ENCODE measurements around the gene KIDINS220.

KIDINS220 gene

DNA sequence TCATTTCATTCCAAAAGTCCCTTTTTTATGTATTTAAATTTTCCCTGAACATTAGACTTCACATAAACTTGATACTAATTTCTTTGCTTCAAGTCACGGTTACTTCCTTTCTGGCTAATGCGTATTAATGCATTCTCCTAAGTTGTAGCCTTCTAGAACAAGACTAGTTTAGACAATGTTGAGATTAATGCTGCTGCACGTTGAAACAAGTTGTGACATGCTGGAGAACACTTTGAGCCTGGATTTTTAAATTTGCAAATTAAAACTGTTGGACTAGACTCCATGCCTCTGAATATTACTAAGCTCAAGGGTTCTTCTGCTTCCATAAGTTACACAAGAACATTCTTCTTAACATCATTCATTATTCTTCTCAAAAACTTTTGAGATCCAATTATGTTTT, 126.5 kb downstream of the KIDINS220 start:
- no peak overlapping the region for H3K27ac ChIP-seq (ENCODE audit: low read depth, low read length)
- H3K9me3 ChIP-seq (ENCODE audit: control insufficient read depth in 1 of 2, low read length in 2 of 2): no peaks in the 10 kb centered on the region
- H3K4me3 ChIP-seq (ENCODE audit: low read depth in 1 of 2, low read length in 2 of 2): no peak overlapping the region
- no peaks in the 10 kb centered on the region for H3K27me3 ChIP-seq (ENCODE audit: control insufficient read depth in 1 of 2, insufficient read depth in 2 of 2, low read length in 2 of 2)
- peaks cover 5 to 10% of the 10 kb centered on the region in 2 donors for H3K4me1 ChIP-seq (ENCODE audit: control insufficient read depth in 1 of 2, insufficient read depth in 2 of 2, low read length in 2 of 2)
- no peak overlapping the region for H3K9ac ChIP-seq (ENCODE audit: low read depth in 1 of 2, low read length in 2 of 2)
- no peaks in the 10 kb centered on the region for H3K36me3 ChIP-seq (ENCODE audit: control insufficient read depth in 1 of 2, insufficient read depth in 2 of 2, low read length in 2 of 2)

DNA sequence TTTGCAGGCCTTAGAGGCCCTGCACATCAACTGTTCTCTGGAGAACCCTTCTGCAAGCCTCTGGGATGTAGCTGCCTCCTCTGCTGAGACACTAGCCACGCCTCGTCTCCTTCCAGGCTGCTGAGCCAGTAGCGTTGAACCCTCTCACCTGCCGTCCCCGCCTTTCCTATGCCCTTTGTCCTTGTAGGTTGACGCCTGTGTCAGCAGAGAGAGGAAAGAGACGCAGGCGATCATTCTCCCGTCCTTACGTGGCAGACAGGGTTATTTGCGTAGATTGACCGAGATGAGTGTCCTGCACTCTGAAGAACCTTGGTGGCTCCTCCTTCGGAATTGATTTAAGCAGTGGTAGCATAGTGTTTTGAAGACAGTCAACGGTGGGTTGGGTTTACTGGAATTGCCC, 127.8 kb downstream of the KIDINS220 start:
- Histone ChIP-seq H3K36me3 (ENCODE audit: control insufficient read depth in 1 of 2, insufficient read depth in 2 of 2, low read length in 2 of 2) (no peaks in the 10 kb centered on the region), H3K4me1 (ENCODE audit: control insufficient read depth in 1 of 2, insufficient read depth in 2 of 2, low read length in 2 of 2) (peaks cover 5 to 10% of the 10 kb centered on the region in 2 donors), H3K9me3 (ENCODE audit: control insufficient read depth in 1 of 2, low read length in 2 of 2) (no peaks in the 10 kb centered on the region), H3K9ac (ENCODE audit: low read depth in 1 of 2, low read length in 2 of 2) (no peak overlapping the region), H3K4me3 (ENCODE audit: low read depth in 1 of 2, low read length in 2 of 2) (no peak overlapping the region), H3K27ac (ENCODE audit: low read depth, low read length) (no peak overlapping the region), H3K27me3 (ENCODE audit: control insufficient read depth in 1 of 2, insufficient read depth in 2 of 2, low read length in 2 of 2) (no peaks in the 10 kb centered on the region)

DNA sequence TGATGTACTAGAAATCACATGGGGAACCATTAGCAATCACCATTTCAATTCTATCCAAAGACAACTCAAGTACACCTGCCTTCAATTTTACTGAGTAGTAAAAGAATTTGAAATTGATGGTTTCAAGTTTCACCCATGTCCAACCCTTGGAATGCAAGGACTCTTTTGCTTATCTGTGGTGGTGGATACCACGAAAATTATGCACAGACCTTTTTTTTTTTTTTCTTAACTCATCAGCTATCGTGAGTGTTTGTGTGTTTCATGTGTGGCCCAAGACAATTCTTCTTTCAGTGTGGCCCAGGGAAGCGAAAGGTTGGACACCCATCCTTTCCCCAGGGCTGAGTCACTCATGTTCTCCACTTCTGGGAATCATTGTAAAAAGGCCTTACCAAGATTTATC, 132.5 kb downstream of the KIDINS220 start:
- Histone ChIP-seq H3K9ac (ENCODE audit: low read depth in 1 of 2, low read length in 2 of 2) (no peak overlapping the region), H3K9me3 (ENCODE audit: control insufficient read depth in 1 of 2, low read length in 2 of 2) (no peaks in the 10 kb centered on the region), H3K4me3 (ENCODE audit: low read depth in 1 of 2, low read length in 2 of 2) (no peak overlapping the region), H3K27me3 (ENCODE audit: control insufficient read depth in 1 of 2, insufficient read depth in 2 of 2, low read length in 2 of 2) (no peaks in the 10 kb centered on the region), H3K27ac (ENCODE audit: low read depth, low read length) (no peak overlapping the region), H3K4me1 (ENCODE audit: control insufficient read depth in 1 of 2, insufficient read depth in 2 of 2, low read length in 2 of 2) (peaks cover 5 to 9% of the 10 kb centered on the region in 2 donors), H3K36me3 (ENCODE audit: control insufficient read depth in 1 of 2, insufficient read depth in 2 of 2, low read length in 2 of 2) (no peaks in the 10 kb centered on the region)

DNA sequence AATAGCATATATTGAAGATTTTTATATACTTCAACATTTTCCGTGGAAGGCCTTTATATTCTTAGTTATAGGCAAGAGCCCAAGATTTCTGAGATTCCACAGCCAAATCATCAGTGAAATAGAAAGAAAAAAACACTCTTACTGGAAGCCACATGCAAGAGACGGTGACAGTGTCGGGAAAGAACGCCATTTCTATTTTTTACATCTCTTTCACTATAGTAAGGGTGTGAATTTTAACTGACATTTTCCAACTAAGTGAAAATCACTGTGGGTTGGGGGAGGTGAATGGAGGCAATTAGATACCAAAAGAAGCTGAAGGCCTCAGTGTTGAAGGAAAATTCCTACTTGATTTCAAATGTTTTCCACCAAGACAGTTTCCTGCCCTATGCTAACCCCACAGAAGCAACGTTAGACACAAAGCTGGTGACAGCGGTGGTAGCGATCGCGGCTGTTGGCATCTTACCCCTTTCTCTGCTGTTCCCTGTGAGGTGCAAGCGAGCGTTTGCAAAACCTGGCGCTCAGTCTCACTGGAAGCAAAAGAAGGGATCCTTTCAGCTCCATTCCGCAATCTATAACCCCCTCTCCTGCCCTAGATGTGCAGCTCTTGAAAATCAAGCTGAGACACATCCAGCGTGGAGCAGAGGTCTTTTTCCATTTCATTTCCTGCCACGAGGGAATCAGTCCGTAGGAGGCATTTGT, 135.6 kb downstream of the KIDINS220 start:
- no peaks in the 10 kb centered on the region for H3K9me3 ChIP-seq (ENCODE audit: control insufficient read depth in 1 of 2, low read length in 2 of 2)
- H3K4me1 ChIP-seq (ENCODE audit: control insufficient read depth in 1 of 2, insufficient read depth in 2 of 2, low read length in 2 of 2): no peaks in the 10 kb centered on the region
- no peaks in the 10 kb centered on the region for H3K36me3 ChIP-seq (ENCODE audit: control insufficient read depth in 1 of 2, insufficient read depth in 2 of 2, low read length in 2 of 2)
- no peak overlapping the region for H3K4me3 ChIP-seq (ENCODE audit: low read depth in 1 of 2, low read length in 2 of 2)
- H3K9ac ChIP-seq (ENCODE audit: low read depth in 1 of 2, low read length in 2 of 2): no peak overlapping the region
- no peak overlapping the region for H3K27ac ChIP-seq (ENCODE audit: low read depth, low read length)
- H3K27me3 ChIP-seq (ENCODE audit: control insufficient read depth in 1 of 2, insufficient read depth in 2 of 2, low read length in 2 of 2): no peaks in the 10 kb centered on the region

DNA sequence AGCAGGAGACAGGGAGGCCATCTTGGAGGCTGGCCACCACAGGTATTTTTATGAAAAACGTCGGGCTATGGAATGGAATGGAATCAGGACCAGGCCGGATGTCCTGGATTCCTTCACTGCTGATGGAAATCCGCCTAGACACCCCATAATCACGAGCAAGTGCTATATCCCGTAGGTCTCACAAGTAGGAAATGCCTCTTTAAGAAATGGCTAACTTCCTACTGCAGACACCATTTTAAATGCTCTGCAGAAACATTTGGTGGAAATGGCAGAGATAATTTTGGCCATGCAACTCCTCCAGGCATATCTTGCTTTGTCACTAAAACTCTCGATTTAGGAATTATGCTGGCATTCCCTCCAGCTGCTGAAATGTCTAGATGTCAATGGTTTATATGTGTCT, 137.6 kb downstream of the KIDINS220 start:
- Histone ChIP-seq H3K4me3 (ENCODE audit: low read depth in 1 of 2, low read length in 2 of 2) (no peak overlapping the region), H3K27me3 (ENCODE audit: control insufficient read depth in 1 of 2, insufficient read depth in 2 of 2, low read length in 2 of 2) (no peaks in the 10 kb centered on the region), H3K36me3 (ENCODE audit: control insufficient read depth in 1 of 2, insufficient read depth in 2 of 2, low read length in 2 of 2) (no peaks in the 10 kb centered on the region), H3K27ac (ENCODE audit: low read depth, low read length) (no peak overlapping the region), H3K4me1 (ENCODE audit: control insufficient read depth in 1 of 2, insufficient read depth in 2 of 2, low read length in 2 of 2) (no peaks in the 10 kb centered on the region), H3K9ac (ENCODE audit: low read depth in 1 of 2, low read length in 2 of 2) (no peak overlapping the region), H3K9me3 (ENCODE audit: control insufficient read depth in 1 of 2, low read length in 2 of 2) (no peaks in the 10 kb centered on the region)

DNA sequence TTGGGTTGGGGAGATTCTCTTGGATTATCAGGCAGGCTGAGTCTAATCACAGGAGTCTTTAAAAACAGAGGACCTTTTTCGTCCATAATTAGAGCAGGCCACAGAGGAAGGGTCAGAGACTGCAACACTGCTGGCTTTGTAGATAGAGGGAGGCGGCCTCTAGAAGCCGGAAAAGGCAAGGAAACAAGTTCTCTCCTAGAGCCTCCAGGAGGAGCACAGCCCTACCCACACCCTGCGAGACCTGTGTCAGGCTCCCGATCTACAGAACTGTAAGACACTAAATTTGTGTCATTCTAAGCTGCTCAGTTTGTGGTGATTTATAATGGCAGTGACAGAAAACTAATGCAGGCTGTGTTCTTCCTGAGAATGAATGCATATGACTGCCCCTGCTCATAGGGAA, 140.2 kb downstream of the KIDINS220 start:
- Histone ChIP-seq H3K9ac (ENCODE audit: low read depth in 1 of 2, low read length in 2 of 2) (no peak overlapping the region), H3K36me3 (ENCODE audit: control insufficient read depth in 1 of 2, insufficient read depth in 2 of 2, low read length in 2 of 2) (no peaks in the 10 kb centered on the region), H3K27me3 (ENCODE audit: control insufficient read depth in 1 of 2, insufficient read depth in 2 of 2, low read length in 2 of 2) (peaks cover 0 to 8% of the 10 kb centered on the region in 2 donors), H3K4me3 (ENCODE audit: low read depth in 1 of 2, low read length in 2 of 2) (no peak overlapping the region), H3K27ac (ENCODE audit: low read depth, low read length) (no peak overlapping the region), H3K9me3 (ENCODE audit: control insufficient read depth in 1 of 2, low read length in 2 of 2) (no peaks in the 10 kb centered on the region), H3K4me1 (ENCODE audit: control insufficient read depth in 1 of 2, insufficient read depth in 2 of 2, low read length in 2 of 2) (peaks cover 10% of the 10 kb centered on the region in 2 donors)

DNA sequence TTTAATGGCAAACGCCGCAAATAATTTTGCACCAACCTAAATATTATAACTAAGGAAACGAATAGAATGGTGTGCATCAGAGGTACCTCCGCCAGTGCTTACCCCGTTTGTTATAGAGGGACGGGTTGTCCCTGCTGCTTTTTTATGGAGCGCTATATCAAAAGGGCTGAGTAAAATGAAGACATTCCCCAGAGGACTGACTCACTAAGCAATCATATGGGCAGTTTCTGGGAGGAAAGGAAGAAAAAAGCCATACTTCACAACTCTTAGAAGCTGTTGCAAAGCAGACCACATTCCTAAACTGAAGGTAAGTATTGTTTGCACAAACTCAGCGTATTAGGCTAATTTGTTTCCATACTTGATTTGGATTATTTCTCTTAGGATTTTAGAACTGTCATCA, 142.7 kb downstream of the KIDINS220 start:
- H3K4me3 ChIP-seq (ENCODE audit: low read depth in 1 of 2, low read length in 2 of 2): no peak overlapping the region
- peaks cover 10% of the 10 kb centered on the region in 2 donors for H3K4me1 ChIP-seq (ENCODE audit: control insufficient read depth in 1 of 2, insufficient read depth in 2 of 2, low read length in 2 of 2)
- H3K27me3 ChIP-seq (ENCODE audit: control insufficient read depth in 1 of 2, insufficient read depth in 2 of 2, low read length in 2 of 2): peaks cover 0 to 8% of the 10 kb centered on the region in 2 donors
- H3K9me3 ChIP-seq (ENCODE audit: control insufficient read depth in 1 of 2, low read length in 2 of 2): no peaks in the 10 kb centered on the region
- H3K27ac ChIP-seq (ENCODE audit: low read depth, low read length): no peak overlapping the region
- H3K36me3 ChIP-seq (ENCODE audit: control insufficient read depth in 1 of 2, insufficient read depth in 2 of 2, low read length in 2 of 2): no peaks in the 10 kb centered on the region
- no peak overlapping the region for H3K9ac ChIP-seq (ENCODE audit: low read depth in 1 of 2, low read length in 2 of 2)

DNA sequence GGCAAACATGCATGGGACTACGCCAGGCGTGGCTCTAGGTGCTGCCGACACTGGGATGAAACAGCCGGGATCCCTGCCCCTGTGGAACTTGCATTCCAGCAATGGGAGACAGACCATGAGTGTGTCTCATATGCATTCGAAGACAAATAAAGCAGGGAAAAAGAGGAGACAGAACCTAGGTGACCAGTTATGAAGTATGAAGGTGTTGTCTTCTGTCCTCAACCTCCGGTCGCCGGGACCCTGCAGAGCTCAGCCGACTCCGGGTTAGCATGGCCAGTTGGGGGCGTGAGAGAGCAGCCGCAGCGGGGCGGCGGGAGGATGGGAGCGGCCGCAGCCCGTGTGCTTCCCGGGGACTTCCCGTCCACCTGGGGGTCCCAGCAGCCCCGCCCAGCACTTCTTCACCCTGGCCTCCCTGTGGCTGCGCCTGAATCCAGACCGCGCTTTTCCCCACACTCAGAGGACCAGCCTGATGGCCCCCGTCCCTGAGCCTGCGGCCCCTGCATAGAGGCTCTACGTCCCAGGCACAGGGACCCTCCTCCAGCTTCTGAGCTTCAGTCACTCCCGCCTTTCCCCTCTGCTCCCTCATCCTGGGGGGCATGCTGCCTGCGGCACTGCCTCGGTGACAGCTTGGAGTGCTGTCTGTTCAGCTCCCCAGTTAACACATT, 144.1 kb downstream of the KIDINS220 start:
- Histone ChIP-seq H3K4me1 (ENCODE audit: control insufficient read depth in 1 of 2, insufficient read depth in 2 of 2, low read length in 2 of 2) (peaks cover 10% of the 10 kb centered on the region in 2 donors), H3K27me3 (ENCODE audit: control insufficient read depth in 1 of 2, insufficient read depth in 2 of 2, low read length in 2 of 2) (peaks cover 0 to 8% of the 10 kb centered on the region in 2 donors), H3K9ac (ENCODE audit: low read depth in 1 of 2, low read length in 2 of 2) (no peak overlapping the region), H3K9me3 (ENCODE audit: control insufficient read depth in 1 of 2, low read length in 2 of 2) (no peaks in the 10 kb centered on the region), H3K4me3 (ENCODE audit: low read depth in 1 of 2, low read length in 2 of 2) (peak overlapping the region; percentile 52 to 60), H3K36me3 (ENCODE audit: control insufficient read depth in 1 of 2, insufficient read depth in 2 of 2, low read length in 2 of 2) (no peaks in the 10 kb centered on the region), H3K27ac (ENCODE audit: low read depth, low read length) (no peak overlapping the region)

DNA sequence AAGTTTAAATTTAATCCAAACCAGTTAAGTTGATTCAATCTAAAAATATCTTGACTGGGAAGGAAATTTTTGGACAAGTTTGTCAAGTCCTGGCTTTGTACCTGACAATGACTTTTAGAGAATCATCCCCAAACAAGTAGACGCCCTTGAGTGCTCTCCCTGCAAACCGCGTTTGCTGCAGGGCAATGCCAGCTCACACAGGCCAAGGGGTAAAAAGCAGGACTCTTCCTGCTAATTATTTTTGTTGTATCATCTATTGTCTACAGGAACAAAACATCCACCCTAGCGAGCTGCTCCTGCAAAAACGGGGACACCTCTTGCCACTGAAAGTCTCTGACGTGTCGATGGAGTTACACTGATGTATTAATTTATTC, 144.6 kb downstream of the KIDINS220 start:
- Histone ChIP-seq H3K9me3 (ENCODE audit: control insufficient read depth in 1 of 2, low read length in 2 of 2) (no peaks in the 10 kb centered on the region), H3K27me3 (ENCODE audit: control insufficient read depth in 1 of 2, insufficient read depth in 2 of 2, low read length in 2 of 2) (peaks cover 0 to 8% of the 10 kb centered on the region in 2 donors), H3K9ac (ENCODE audit: low read depth in 1 of 2, low read length in 2 of 2) (no peak overlapping the region), H3K4me3 (ENCODE audit: low read depth in 1 of 2, low read length in 2 of 2) (peak overlapping the region; percentile 52 to 60), H3K36me3 (ENCODE audit: control insufficient read depth in 1 of 2, insufficient read depth in 2 of 2, low read length in 2 of 2) (no peaks in the 10 kb centered on the region), H3K27ac (ENCODE audit: low read depth, low read length) (no peak overlapping the region), H3K4me1 (ENCODE audit: control insufficient read depth in 1 of 2, insufficient read depth in 2 of 2, low read length in 2 of 2) (peaks cover 10% of the 10 kb centered on the region in 2 donors)

DNA sequence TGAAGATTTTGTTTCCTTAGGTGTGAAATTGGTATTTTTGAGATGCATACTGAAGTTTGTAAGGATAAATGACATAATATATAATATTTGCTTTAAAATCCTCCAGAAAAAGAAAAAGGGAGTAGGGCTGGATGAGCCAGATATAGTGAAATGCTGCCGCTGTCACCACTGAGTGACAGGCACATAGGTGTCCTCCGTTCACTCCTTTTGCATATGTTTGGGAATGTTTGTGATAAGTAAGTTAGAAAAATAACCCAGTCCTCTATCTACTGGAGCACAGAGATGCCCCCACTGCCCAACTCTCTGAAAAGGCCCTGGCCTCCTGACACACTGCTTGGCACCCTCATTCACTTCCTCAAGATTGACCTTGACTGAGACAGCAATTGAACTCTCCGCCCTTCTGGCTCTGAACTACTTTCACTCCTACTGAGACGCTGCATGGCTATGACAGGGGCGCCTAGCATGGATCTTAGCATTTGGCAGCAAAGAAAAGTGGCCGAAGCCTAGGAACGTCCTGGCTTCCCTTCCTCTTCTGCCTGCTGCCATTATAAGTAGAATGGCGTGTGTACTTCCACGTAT, 145.5 kb downstream of the KIDINS220 start:
- H3K9ac ChIP-seq (ENCODE audit: low read depth in 1 of 2, low read length in 2 of 2): no peak overlapping the region
- H3K4me1 ChIP-seq (ENCODE audit: control insufficient read depth in 1 of 2, insufficient read depth in 2 of 2, low read length in 2 of 2): peaks cover 10% of the 10 kb centered on the region in 2 donors
- no peak overlapping the region for H3K4me3 ChIP-seq (ENCODE audit: low read depth in 1 of 2, low read length in 2 of 2)
- H3K9me3 ChIP-seq (ENCODE audit: control insufficient read depth in 1 of 2, low read length in 2 of 2): no peaks in the 10 kb centered on the region
- H3K36me3 ChIP-seq (ENCODE audit: control insufficient read depth in 1 of 2, insufficient read depth in 2 of 2, low read length in 2 of 2): no peaks in the 10 kb centered on the region
- peaks cover 0 to 8% of the 10 kb centered on the region in 2 donors for H3K27me3 ChIP-seq (ENCODE audit: control insufficient read depth in 1 of 2, insufficient read depth in 2 of 2, low read length in 2 of 2)
- no peak overlapping the region for H3K27ac ChIP-seq (ENCODE audit: low read depth, low read length)

All from duodenal mucosa (tissue), 2 donors.